HepG2 (cell line): ENCODE results near the gene BCL2L1. TPM values are rescaled to one million over a fixed set of nuclear protein-coding genes. Genes with fewer than 3 reads are reported as not detected.
A peak's percentile ranks its signal among the peaks of the same experiment; 100 is the strongest.

Experiments
- JARID2 ChIP-seq: sonication (generic); formaldehyde crosslinking; IDR thresholded peaks from 2 replicates; pipeline ENCODE4 v1.8.1; 2023; ENCODE audit warnings: missing genetic modification reagents, inconsistent platforms; ENCODE audit not compliant: insufficient replicate concordance
- KLF15 ChIP-seq: sonication (generic); formaldehyde crosslinking; IDR thresholded peaks from 2 replicates; pipeline ENCODE4 v1.8.1; 2023; ENCODE audit warnings: borderline replicate concordance, mild to moderate bottlenecking, inconsistent platforms, missing genetic modification reagents, mixed read lengths
- TRIM24 ChIP-seq: sonication (generic); formaldehyde crosslinking; IDR thresholded peaks from 2 replicates; pipeline ENCODE4 v1.8.0; 2022; ENCODE audit warnings: mild to moderate bottlenecking, missing genetic modification reagents
- YY1 ChIP-seq: IDR thresholded peaks from 2 replicates; pipeline ENCODE4 v1.6.1; 2011; ENCODE audit warnings: low read length, low read depth, moderate library complexity, mild to moderate bottlenecking; ENCODE audit not compliant: insufficient read depth, insufficient replicate concordance
- ZC3H13 ChIP-seq: sonication (generic); formaldehyde crosslinking; IDR thresholded peaks from 2 replicates; pipeline ENCODE4 v1.8.1; 2023; ENCODE audit warnings: mild to moderate bottlenecking, missing genetic modification reagents, moderate library complexity
- ZNF17 ChIP-seq: sonication (generic); formaldehyde crosslinking; IDR thresholded peaks from 2 replicates; pipeline ENCODE4 v1.5.0; 2020; ENCODE audit warnings: mild to moderate bottlenecking, missing genetic modification reagents
- ZNF20 ChIP-seq: sonication (generic); formaldehyde crosslinking; IDR thresholded peaks from 2 replicates; pipeline ENCODE4 v1.4.0; 2020; ENCODE audit warnings: mild to moderate bottlenecking, moderate library complexity, missing genetic modification reagents
- ZNF530 ChIP-seq: sonication (generic); formaldehyde crosslinking; IDR thresholded peaks from 2 replicates; pipeline ENCODE4 v1.5.0; 2020; ENCODE audit warnings: low read depth, mild to moderate bottlenecking, missing genetic modification reagents
- ZNF589 ChIP-seq: sonication (generic); formaldehyde crosslinking; conservative IDR thresholded peaks from 2 replicates; pipeline ENCODE4 v1.8.0; 2022; ENCODE audit warnings: mild to moderate bottlenecking, moderate library complexity, missing genetic modification reagents
- polyA plus RNA-seq, 8 experiments: library from polyadenylated mRNA; depleted of rRNA in 3 of 8; stranded (reverse) in 7 of 8; unstranded in 1 of 8; fragments of >200 nt; fragmentation: Illumina TruSeq in 4 of 8; extraction: Trizol in 4 of 8; gene quantifications; 2 replicates each; pipeline versions ENCODE4 v1.2.1 to v1.2.3, GENCODE V29; 2011 to 2016; ENCODE audit warnings: low read depth in 4 of 8, missing spikeins in 1 of 8, mixed read lengths in 1 of 8; ENCODE audit not compliant: insufficient read depth in 1 of 8
- total RNA-seq, 5 experiments: library from RNA; depleted of rRNA; stranded (reverse); fragments of >200 nt; fragmentation: Illumina TruSeq; extraction: Trizol; gene quantifications; 2 replicates each; pipeline ENCODE4 v1.2.3, GENCODE V29; 2016; ENCODE audit warnings: low read depth in 1 of 5
- TF ChIP-seq, protein P1 (sequence below): IDR thresholded peaks from 2 replicates; pipeline ENCODE4 v1.6.1; 2016; ENCODE audit warnings: low read depth, missing genetic modification reagents, missing compliant biosample characterization
- TF ChIP-seq, protein P2 (sequence below): sonication (generic); formaldehyde crosslinking; IDR thresholded peaks from 2 replicates; pipeline ENCODE4 v1.5.0; 2020; ENCODE audit warnings: mild to moderate bottlenecking, missing genetic modification reagents, borderline replicate concordance
- TF ChIP-seq, protein P3 (sequence below): sonication (generic); formaldehyde crosslinking; IDR thresholded peaks from 2 replicates; pipeline ENCODE4 v1.8.1; 2023; ENCODE audit warnings: mild to moderate bottlenecking, missing genetic modification reagents
- TF ChIP-seq, protein P4 (sequence below): sonication (generic); formaldehyde crosslinking; IDR thresholded peaks from 2 replicates; pipeline ENCODE4 v1.8.1; 2022; ENCODE audit warnings: mild to moderate bottlenecking, missing genetic modification reagents

Gene BCL2L1
- total and polyA plus RNA-seq, 2 of the 13 experiments (the other 11 are each of a cell fraction or from before 2014, with no cell fraction given), result 164 to 258 TPM

DNA sequence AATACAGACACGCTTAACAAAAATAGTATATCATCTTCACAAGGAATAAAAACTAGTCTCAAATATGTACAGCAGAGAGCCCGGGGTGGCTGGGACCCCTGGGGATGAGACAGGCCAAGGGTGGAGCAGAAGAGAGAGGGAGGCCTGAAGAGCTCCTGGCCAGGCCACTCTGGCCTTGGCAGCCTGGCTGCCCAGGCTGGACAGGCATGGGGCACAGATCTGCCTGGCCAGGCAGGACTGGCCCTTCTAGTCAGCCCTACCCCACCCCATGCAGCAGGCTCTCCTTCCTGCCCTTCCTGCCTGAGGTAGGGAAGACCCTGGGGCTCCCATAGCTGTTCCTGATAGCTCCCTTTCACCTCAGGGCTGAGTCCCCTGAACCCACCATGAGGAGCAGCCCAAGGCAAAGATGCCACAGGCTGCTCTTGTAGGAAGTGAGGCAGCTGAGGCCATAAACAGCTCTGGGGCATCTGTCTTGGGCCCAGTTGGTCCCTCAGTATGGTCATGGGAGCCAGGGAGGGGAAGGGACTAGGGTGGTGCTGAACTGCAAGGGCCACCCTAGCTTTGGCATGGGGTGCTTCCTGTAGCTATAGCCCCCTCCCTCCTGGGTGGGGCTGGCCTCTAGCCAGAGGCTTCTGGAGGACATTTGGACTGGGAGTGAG is 57.8 kb downstream of the BCL2L1 start (continued):
- TF ChIP-seq, protein P1, sequence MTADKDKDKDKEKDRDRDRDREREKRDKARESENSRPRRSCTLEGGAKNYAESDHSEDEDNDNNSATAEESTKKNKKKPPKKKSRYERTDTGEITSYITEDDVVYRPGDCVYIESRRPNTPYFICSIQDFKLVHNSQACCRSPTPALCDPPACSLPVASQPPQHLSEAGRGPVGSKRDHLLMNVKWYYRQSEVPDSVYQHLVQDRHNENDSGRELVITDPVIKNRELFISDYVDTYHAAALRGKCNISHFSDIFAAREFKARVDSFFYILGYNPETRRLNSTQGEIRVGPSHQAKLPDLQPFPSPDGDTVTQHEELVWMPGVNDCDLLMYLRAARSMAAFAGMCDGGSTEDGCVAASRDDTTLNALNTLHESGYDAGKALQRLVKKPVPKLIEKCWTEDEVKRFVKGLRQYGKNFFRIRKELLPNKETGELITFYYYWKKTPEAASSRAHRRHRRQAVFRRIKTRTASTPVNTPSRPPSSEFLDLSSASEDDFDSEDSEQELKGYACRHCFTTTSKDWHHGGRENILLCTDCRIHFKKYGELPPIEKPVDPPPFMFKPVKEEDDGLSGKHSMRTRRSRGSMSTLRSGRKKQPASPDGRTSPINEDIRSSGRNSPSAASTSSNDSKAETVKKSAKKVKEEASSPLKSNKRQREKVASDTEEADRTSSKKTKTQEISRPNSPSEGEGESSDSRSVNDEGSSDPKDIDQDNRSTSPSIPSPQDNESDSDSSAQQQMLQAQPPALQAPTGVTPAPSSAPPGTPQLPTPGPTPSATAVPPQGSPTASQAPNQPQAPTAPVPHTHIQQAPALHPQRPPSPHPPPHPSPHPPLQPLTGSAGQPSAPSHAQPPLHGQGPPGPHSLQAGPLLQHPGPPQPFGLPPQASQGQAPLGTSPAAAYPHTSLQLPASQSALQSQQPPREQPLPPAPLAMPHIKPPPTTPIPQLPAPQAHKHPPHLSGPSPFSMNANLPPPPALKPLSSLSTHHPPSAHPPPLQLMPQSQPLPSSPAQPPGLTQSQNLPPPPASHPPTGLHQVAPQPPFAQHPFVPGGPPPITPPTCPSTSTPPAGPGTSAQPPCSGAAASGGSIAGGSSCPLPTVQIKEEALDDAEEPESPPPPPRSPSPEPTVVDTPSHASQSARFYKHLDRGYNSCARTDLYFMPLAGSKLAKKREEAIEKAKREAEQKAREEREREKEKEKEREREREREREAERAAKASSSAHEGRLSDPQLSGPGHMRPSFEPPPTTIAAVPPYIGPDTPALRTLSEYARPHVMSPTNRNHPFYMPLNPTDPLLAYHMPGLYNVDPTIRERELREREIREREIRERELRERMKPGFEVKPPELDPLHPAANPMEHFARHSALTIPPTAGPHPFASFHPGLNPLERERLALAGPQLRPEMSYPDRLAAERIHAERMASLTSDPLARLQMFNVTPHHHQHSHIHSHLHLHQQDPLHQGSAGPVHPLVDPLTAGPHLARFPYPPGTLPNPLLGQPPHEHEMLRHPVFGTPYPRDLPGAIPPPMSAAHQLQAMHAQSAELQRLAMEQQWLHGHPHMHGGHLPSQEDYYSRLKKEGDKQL (CRISPR knock-in tag), result no peak
- TF ChIP-seq KLF15 (CRISPR knock-in tag), result no peak; the same call in 1 of the 2 replicates
- no peak for TF ChIP-seq ZNF589 (CRISPR knock-in tag)
- no peak for TF ChIP-seq JARID2 (CRISPR knock-in tag)
- no peak for TF ChIP-seq YY1
- no peak for TF ChIP-seq ZNF17 (CRISPR knock-in tag)
- peak; percentile 37 for TF ChIP-seq ZC3H13 (CRISPR knock-in tag)
- no peak for TF ChIP-seq ZNF20 (CRISPR knock-in tag)
- TF ChIP-seq, protein P2, sequence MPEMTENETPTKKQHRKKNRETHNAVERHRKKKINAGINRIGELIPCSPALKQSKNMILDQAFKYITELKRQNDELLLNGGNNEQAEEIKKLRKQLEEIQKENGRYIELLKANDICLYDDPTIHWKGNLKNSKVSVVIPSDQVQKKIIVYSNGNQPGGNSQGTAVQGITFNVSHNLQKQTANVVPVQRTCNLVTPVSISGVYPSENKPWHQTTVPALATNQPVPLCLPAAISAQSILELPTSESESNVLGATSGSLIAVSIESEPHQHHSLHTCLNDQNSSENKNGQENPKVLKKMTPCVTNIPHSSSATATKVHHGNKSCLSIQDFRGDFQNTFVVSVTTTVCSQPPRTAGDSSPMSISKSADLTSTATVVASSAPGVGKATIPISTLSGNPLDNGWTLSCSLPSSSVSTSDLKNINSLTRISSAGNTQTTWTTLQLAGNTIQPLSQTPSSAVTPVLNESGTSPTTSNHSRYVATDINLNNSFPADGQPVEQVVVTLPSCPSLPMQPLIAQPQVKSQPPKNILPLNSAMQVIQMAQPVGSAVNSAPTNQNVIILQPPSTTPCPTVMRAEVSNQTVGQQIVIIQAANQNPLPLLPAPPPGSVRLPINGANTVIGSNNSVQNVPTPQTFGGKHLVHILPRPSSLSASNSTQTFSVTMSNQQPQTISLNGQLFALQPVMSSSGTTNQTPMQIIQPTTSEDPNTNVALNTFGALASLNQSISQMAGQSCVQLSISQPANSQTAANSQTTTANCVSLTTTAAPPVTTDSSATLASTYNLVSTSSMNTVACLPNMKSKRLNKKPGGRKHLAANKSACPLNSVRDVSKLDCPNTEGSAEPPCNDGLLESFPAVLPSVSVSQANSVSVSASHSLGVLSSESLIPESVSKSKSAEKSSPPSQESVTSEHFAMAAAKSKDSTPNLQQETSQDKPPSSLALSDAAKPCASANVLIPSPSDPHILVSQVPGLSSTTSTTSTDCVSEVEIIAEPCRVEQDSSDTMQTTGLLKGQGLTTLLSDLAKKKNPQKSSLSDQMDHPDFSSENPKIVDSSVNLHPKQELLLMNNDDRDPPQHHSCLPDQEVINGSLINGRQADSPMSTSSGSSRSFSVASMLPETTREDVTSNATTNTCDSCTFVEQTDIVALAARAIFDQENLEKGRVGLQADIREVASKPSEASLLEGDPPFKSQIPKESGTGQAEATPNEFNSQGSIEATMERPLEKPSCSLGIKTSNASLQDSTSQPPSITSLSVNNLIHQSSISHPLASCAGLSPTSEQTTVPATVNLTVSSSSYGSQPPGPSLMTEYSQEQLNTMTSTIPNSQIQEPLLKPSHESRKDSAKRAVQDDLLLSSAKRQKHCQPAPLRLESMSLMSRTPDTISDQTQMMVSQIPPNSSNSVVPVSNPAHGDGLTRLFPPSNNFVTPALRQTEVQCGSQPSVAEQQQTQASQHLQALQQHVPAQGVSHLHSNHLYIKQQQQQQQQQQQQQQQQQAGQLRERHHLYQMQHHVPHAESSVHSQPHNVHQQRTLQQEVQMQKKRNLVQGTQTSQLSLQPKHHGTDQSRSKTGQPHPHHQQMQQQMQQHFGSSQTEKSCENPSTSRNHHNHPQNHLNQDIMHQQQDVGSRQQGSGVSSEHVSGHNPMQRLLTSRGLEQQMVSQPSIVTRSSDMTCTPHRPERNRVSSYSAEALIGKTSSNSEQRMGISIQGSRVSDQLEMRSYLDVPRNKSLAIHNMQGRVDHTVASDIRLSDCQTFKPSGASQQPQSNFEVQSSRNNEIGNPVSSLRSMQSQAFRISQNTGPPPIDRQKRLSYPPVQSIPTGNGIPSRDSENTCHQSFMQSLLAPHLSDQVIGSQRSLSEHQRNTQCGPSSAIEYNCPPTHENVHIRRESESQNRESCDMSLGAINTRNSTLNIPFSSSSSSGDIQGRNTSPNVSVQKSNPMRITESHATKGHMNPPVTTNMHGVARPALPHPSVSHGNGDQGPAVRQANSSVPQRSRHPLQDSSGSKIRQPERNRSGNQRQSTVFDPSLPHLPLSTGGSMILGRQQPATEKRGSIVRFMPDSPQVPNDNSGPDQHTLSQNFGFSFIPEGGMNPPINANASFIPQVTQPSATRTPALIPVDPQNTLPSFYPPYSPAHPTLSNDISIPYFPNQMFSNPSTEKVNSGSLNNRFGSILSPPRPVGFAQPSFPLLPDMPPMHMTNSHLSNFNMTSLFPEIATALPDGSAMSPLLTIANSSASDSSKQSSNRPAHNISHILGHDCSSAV, result no peak
- TF ChIP-seq, protein P3, sequence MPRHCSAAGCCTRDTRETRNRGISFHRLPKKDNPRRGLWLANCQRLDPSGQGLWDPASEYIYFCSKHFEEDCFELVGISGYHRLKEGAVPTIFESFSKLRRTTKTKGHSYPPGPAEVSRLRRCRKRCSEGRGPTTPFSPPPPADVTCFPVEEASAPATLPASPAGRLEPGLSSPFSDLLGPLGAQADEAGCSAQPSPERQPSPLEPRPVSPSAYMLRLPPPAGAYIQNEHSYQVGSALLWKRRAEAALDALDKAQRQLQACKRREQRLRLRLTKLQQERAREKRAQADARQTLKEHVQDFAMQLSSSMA (CRISPR knock-in tag), result no peak
- TF ChIP-seq, protein P4, sequence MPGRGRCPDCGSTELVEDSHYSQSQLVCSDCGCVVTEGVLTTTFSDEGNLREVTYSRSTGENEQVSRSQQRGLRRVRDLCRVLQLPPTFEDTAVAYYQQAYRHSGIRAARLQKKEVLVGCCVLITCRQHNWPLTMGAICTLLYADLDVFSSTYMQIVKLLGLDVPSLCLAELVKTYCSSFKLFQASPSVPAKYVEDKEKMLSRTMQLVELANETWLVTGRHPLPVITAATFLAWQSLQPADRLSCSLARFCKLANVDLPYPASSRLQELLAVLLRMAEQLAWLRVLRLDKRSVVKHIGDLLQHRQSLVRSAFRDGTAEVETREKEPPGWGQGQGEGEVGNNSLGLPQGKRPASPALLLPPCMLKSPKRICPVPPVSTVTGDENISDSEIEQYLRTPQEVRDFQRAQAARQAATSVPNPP (CRISPR knock-in tag), result no peak
- no peak for TF ChIP-seq TRIM24 (CRISPR knock-in tag)
- TF ChIP-seq ZNF530, result no peak
